Left lobe of liver (tissue), 2 donors: ENCODE data around the gene DAB2. TPM values are rescaled to one million over a fixed set of nuclear protein-coding genes. Genes with fewer than 3 reads are reported as not detected.
"Not testable (repeated sequence)": the region's sequence is repeated elsewhere in the genome, so short reads cannot be mapped to it uniquely, and the experiment has no call there.

Experiments
- ATAC-seq: fragments of 200-7000 bp; cut with Tn5 transposase; one replicate; pipeline ENCODE4 v1.9.1; 2020; ENCODE audit warnings: mild to moderate bottlenecking, moderate library complexity
- DNase-seq: peaks from one replicate; pipeline ENCODE4 v3.0.0-alpha.2; 2020; ENCODE audit warnings: low spot score
- total RNA-seq: library from RNA; stranded (reverse); gene quantifications from one replicate; pipeline ENCODE4 v1.2.1, GENCODE V29; 2021
- donor health status: DM: no; HTN: no; CAD: no; lungs with moderate emphysema.
- donor health status: DM: no; HTN: yes; CAD: no.

DAB2 gene
- total RNA-seq, 1 donor from 2014 or later, result 7.6 TPM

DNA sequence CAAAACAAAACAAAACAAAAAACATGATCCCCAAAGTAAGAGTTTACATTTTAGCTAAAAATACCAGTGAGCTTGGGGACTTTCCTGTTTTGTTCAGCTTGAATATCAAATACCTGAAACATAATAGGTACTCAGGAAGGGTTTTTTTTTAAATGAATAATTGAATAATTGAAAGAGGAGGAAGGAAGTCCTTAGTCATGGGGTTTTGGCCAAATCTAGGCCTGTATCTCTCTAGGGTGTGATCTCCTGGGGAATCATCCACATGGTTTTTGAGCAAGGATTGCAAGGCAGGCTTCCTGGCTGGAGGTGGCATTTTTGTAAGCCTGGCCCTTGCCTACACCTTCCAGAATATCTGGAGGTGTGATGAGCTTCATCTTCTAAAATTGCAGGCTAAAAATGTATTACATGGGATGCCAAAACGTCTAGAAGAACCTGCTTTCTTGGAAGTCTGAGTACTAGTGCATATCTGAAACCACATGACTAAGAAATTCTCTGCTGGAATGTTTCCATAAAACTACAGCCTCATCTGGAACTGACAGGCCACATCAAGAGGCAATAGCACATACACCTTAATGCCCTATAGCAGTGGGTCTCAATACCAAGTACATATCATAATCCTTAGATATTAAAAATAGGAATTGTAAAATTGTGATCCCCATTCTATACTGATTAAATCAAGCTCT lies 70.9 kb downstream of the DAB2 start:
- DNase-seq, result no peak
- ATAC-seq, result no peak

DNA sequence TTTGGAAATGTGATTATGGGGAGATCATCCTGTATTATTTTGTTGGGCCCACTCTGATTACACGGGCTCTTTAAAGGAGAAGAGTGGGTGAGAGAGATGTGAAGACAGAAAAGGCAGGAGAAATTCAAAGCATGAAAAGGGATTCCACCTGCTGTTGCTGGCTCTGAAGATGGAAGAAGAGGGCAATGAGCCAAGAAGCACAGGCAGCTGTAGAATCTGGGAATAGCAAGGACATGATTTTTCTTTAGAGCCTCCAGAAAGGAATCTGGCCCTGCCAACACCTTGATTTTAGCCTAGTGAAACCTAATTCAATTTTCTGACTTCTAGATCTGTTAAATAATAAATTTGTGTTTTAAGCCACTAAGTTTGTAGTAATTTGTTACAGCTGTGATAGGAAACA lies 71.8 kb downstream of the DAB2 start:
- ATAC-seq, result no peak
- DNase-seq, result no peak

DNA sequence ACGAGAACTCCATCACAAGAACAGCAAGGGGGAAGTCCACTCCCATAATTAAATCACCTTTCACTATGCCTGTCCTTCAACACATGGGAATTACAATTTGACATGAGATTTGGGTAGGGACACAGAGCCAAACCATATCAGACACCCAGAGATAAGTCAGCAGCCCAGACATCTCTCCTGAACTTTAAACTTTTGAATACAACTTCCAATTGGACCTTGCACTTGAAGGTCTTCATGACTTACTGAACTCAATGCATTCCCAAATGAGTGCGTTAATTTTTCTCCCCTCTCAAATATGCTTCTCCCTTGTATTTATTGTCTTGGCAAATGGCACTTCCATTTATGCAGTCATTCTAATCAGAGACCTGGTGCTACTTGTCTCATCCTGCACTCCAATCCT lies 72.6 kb downstream of the DAB2 start:
- DNase-seq, result no peak
- ATAC-seq, result peak; percentile 63

DNA sequence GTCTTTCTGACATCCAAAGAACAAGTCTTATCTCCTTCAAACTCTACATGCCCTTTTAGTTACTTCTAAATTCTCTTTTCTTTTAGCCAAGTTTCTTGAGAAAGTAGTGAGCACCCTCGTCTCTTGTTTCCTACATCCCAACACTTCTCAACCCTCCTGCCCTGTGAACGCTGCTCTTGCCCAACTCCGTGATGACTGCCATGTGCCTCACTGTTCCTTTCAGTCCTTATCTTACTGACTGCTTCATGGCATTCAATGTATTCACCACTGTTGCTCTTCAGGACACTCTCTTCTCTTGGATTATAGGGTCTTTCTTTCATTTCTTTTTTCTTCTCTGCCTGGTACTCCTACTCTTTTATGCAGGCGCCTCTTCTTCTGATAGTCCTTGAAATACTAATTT lies 75.3 kb downstream of the DAB2 start:
- ATAC-seq, result peak; percentile 55
- DNase-seq, result no peak

DNA sequence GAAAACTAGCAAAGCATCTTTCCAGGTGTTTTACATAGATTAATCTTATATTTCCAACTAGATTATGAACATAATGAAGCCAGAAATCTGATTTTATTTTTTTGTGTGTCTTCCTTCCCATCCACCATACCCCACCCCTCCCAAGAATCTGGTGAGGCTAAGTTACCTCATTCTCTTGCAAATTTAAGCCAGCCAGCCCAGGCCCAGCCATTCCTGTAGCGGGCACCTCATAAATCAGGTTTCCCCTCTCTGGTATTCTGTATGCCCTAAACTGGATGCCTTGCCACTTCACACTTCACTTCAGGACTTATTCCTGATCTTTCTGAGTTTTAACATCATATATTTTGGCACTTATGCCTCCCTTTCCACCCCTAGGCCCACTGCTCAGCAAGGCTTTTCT lies 82.3 kb downstream of the DAB2 start:
- DNase-seq, result no peak
- ATAC-seq, result no peak

DNA sequence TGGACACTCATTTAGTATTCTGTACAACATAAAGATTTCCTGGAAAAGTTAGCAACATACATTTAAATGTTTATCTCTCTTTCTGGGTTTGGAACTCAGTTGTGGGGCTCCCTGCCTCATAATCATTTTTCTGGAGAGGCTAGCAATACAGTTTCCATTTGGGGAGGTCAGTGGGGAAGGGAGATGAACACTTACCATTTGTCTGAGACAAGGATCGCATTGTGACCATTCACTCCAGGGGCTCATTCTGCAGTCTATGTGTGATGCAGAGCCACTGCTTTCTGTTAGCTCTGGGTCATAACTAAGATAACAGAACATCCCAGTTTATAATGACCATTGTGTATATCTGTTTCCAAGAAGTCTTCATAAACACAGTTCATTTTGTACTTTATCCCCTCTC lies 82.9 kb downstream of the DAB2 start:
- no peak for DNase-seq
- ATAC-seq, result no peak

DNA sequence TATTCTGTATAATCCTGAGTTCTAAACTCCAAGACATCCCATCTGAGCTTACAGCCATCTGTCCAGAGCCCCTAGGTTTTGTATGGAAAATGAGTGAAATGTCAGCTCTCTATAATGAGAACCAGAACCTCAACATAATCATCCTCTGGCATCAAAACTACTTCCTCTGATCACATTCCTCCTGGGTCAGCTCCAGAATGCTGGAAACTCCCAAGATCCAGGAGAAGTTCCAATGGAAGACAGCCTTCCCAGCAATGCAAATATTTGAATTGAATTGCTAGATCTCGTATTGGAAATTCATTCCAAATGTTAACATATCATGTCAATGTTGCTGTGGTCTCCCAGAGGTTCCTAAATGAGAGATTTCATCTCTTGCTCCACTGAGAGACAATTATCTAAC lies 84.3 kb downstream of the DAB2 start:
- DNase-seq (no peak), ATAC-seq (no peak)

DNA sequence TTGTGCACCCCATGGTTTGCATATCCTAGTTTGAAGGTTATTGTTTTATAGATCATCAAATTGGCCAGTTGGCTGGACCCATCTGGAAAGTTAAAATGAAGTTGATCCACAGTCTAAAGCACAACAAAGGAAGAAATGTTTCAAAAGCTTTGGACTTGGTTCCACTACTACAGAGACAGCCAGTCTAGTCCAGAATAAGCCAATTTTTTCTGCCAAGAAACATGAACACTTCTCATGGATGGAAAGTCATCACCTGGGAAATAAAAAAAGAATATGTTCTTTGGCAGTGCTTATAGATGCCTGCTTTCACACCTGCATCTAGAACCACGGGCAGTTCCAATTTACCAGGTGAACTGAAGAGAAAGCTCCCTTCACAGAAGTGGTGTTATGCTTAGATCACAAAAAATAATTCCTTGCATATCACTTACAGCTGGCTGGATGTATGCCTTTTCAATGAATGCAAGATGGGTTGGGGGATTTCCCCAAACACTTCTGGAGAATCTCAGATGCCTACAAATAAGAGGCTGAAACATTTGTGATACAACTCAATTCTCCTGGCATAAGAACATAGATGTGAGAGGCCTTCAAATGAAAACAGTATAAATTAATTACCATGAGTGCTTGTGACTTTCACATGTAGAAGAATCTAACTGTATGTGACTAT lies 87.4 kb downstream of the DAB2 start:
- peak; percentile 45 for ATAC-seq

DNA sequence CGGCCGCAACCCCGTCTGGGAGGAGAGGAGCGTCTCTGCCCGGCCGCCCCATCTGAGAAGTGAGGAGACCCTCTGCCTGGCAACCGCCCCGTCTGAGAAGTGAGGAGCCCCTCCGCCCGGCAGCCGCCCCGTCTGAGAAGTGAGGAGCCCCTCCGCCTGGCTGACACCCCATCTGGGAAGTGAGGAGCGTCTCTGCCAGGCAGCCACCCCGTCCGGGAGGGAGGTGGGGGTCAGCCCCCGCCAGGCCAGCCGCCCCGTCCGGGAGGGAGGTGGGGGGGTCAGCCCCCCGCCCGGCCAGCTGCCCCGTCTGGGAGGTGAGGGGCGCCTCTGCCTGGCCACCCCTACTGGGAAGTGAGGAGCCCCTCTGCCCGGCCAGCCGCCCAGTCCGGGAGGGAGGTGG lies 90.5 kb downstream of the DAB2 start:
- DNase-seq, ATAC-seq: not testable (repeated sequence)

More for the DNA sequence above, 87.4 kb downstream of the DAB2 start:
- DNase-seq, result no peak

DNA sequence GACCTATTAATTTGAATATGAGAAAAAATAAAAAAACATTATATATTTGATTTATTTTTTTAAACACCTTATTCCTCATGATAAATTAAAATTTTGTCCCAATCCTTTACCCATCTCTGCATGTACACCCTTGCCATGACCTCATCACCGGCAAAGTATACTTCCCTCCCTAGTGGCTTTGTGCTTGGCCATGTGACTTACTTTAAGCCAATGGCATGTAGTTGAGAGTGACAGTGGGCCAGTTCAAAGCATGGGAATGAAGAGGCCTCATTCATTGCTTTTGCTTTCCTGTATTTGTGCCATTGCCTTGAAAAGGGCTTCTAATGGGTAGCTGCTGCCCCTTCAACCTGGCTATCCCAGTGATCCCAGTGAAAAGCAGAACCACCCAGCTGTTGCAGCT lies 91.7 kb downstream of the DAB2 start:
- ATAC-seq (peak; percentile 23), DNase-seq (no peak)

DNA sequence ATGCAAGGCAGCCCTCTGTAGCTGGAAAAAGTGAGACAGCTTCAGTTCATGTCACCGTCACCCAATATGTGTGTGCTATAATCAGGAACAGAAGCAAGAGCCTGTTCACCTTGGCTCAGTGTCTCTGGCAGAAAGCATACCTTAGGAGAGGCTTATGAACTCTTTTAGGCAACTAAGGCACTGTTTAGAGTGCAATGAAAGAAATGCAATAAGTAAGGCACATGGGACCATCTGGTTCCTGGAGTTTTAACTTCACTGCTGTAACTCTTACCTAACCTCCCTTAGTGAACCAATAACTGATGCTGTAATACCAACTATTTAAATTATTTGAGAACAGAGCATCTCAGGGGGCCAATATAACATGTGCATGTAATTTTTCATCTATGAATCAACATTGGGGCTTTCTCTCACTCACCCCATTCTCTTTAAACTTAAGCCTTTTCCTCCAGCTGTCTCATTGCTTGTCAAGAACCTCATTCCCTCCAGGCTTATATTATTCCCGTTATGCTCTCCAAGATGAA lies 92.9 kb downstream of the DAB2 start:
- ATAC-seq (no peak), DNase-seq (no peak)

DNA sequence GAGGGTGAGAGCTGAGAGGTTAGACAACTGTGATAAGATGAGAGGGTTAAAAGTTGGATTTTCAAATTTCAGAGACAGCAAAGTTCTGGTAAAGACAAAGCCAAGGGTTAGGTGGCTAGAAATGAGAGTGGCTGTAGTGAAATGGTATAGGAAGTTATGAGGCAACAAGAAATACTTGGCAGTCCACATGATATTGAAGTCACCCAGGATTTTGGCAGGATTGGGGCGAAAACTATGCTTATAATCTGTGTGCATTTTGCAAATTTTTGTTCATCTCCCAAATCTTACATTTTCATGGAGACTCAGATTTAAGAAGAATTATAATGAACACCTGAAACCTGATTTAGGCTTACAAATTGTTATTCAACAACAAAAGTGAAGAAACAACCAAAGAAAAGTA lies 96.0 kb downstream of the DAB2 start:
- DNase-seq (no peak), ATAC-seq (no peak)

DNA sequence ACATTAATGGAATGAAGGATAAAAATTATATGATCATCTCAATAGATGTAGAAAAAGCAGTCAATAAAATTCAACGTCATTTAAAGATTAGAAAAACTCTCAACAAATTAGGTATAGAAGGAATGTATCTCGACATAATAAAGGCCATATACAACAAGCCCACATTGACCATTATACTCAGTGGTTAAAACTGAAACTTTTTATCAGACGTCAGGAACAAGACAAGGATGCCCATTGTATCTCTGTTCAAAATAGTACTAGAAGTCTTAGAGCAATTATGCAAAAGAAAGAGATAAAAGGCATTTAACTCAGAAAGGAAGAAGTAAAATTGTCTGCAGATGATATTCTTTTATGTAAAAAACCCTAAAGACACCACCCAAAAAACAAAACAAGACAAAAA lies 101.2 kb downstream of the DAB2 start:
- no peak for DNase-seq
- no peak for ATAC-seq

Other genes starting within 250 kb of the DAB2 start
- 4.4 TPM for gene FYB1, start 205.4 kb downstream of the DAB2 start, total RNA-seq
- gene C9, start 60.5 kb downstream of the DAB2 start, total RNA-seq, result 1,159 TPM